ENCODE results near the gene LCN6. TPM values are rescaled to one million over a fixed set of nuclear protein-coding genes. Genes with fewer than 3 reads are reported as not detected.

The LCN6 gene
- total and polyA plus RNA-seq, 2 of the 13 experiments (the other 11 are each of a cell fraction or from before 2014, with no cell fraction given), result not detected

- TF ChIP-seq KAT7 (CRISPR knock-in tag; IDR thresholded peaks at IDR 0.05; ENCODE audit: borderline replicate concordance), result no peak
- TF ChIP-seq ZNF34 (CRISPR knock-in tag; IDR thresholded peaks at IDR 0.05; ENCODE audit: borderline replicate concordance), result no peak
- TF ChIP-seq ZNF354B (CRISPR knock-in tag; IDR thresholded peaks at IDR 0.05), result no peak
- TF ChIP-seq ZKSCAN1 (IDR thresholded peaks at IDR 0.05; ENCODE audit: low read length), result no peak
- no peak for TF ChIP-seq ZNF280B (CRISPR knock-in tag; IDR thresholded peaks at IDR 0.05; ENCODE audit: borderline replicate concordance)
- TF ChIP-seq ZNF274 (CRISPR knock-in tag; IDR thresholded peaks at IDR 0.05), result no peak
- no peak for TF ChIP-seq NAIF1 (CRISPR knock-in tag; IDR thresholded peaks at IDR 0.05; ENCODE audit: borderline replicate concordance)
- no peak for TF ChIP-seq ZKSCAN5 (CRISPR knock-in tag; IDR thresholded peaks at IDR 0.05)
- no peak for TF ChIP-seq TBP (CRISPR knock-in tag; IDR thresholded peaks at IDR 0.05)
- peak; percentile 54; the same call in 1 of the 2 replicates for TF ChIP-seq MEF2D (CRISPR knock-in tag; IDR thresholded peaks at IDR 0.05)
- peak; percentile 71 for TF ChIP-seq TBL1XR1 (IDR thresholded peaks at IDR 0.05; ENCODE audit: borderline replicate concordance, low read length, partially characterized antibody)
- peak; percentile 8 for TF ChIP-seq ASH2L (IDR thresholded peaks at IDR 0.05; ENCODE audit: insufficient read length, low read depth, low read length)
- no peak for TF ChIP-seq ZNF251 (CRISPR knock-in tag; IDR thresholded peaks at IDR 0.05)
- no peak for TF ChIP-seq JUND (CRISPR knock-in tag; IDR thresholded peaks at IDR 0.05)
- TF ChIP-seq ZNF670 (CRISPR knock-in tag; IDR thresholded peaks at IDR 0.05; ENCODE audit: borderline replicate concordance), result no peak
- no peak for TF ChIP-seq PCBP1 (IDR thresholded peaks at IDR 0.05; ENCODE audit: borderline replicate concordance, low read depth, low read length)
- TF ChIP-seq CAMTA2 (CRISPR knock-in tag; IDR thresholded peaks at IDR 0.05; ENCODE audit: borderline replicate concordance), result no peak
- no peak for TF ChIP-seq ZNF451 (CRISPR knock-in tag; IDR thresholded peaks at IDR 0.05)
- no peak for TF ChIP-seq CBX1 (IDR thresholded peaks at IDR 0.05; ENCODE audit: low read depth)
- no peak for TF ChIP-seq RBM39 (IDR thresholded peaks at IDR 0.05; ENCODE audit: low read depth, low read length, poor library complexity, severe bottlenecking)
- peak in 1 of 2 experiments; percentile 77; a peak in 2 of 4 replicates for TF ChIP-seq NR2F1 (CRISPR knock-in tag; IDR thresholded peaks at IDR 0.05)
- no peak for TF ChIP-seq ZNF136 (CRISPR knock-in tag; IDR thresholded peaks at IDR 0.05; ENCODE audit: low read depth)
- TF ChIP-seq ZNF766 (CRISPR knock-in tag; IDR thresholded peaks at IDR 0.05; ENCODE audit: borderline replicate concordance), result no peak
- no peak for TF ChIP-seq MED8 (CRISPR knock-in tag; IDR thresholded peaks at IDR 0.05; ENCODE audit: insufficient replicate concordance)
- no peak for TF ChIP-seq ZNF512 (CRISPR knock-in tag; IDR thresholded peaks at IDR 0.05)
- TF ChIP-seq SUZ12 (IDR thresholded peaks at IDR 0.05; ENCODE audit: low read depth, low read length), result no peak
- TF ChIP-seq ZNF260 (CRISPR knock-in tag; IDR thresholded peaks at IDR 0.05; ENCODE audit: borderline replicate concordance, low read depth), result no peak
- TF ChIP-seq KLF11 (CRISPR knock-in tag; IDR thresholded peaks at IDR 0.05), result no peak
Observed at GRCh38 chr9:136697821-136698526, 50.4 kb downstream of the LCN6 start (continued).
